GM13976 (cell line): ENCODE data around the gene COL24A1.

Experiments
- DNase-seq: peaks from one replicate; pipeline ENCODE4 v3.0.0; 2012; ENCODE audit warnings: low spot score
- CTCF ChIP-seq: IDR thresholded peaks from 2 replicates; pipeline ENCODE4 v1.5.1; 2012; ENCODE audit warnings: borderline replicate concordance, mild to moderate bottlenecking; ENCODE audit not compliant: insufficient read depth; ENCODE audit errors: extremely low read depth, missing control alignments, control extremely low read depth
- in situ Hi-C: fragments of 300-500 bp; cut with MboI; formaldehyde crosslinking; loops from one replicate; pipeline ENCODE4 v1.12.0; 2022; ENCODE audit warnings: low sequenced_read_pairs, mixed read lengths, inconsistent platforms; ENCODE audit not compliant: unreplicated experiment

Gene COL24A1

GRCh38 chr1:86154571-86155050 is 2.0 kb downstream of the COL24A1 start:
- no peak for TF ChIP-seq CTCF
- in situ Hi-C loops = no loop called here
- DNase-seq = no peak

DNA sequence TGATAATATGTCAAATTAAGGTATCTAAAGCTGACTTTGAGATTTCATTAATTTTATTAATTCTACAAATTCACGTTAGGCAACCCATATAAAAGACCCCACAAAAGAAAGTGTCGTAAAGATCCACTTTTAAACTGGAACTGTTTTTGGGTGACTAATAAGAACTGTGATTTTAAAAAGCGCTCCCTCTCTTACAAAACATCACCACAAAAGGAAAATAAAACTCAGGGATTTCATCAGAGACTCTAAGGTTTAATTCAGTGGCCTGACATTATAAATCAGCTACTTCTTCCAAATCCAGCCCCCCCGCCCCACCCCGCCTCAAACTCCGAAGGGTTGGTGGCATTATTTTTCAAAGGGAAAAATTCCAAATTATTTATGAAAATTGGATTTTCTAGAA is 2.7 kb downstream of the COL24A1 start:
- DNase-seq = no peak
- in situ Hi-C loops = no loop called here
- TF ChIP-seq CTCF = no peak

DNA sequence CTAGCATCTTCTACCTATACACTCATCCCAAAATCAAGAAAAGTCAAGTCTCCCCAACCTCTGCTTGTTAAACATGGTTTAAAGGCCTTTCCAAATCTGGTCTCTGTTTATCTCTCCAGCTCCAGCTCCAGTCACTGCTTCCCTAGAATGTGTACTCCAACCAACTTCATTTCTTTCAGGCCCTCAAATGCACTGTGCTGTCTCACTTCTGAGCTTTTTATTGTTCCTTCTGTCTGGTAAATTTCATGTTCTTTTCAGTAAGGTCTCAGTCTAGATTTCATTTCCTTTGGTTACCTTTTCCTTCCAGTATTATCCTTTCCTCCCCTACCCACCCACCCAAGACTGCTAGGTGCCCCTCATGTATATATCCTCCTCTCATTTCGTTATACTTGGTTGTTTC is 3.7 kb downstream of the COL24A1 start:
- TF ChIP-seq CTCF = no peak
- in situ Hi-C loops = no loop called here
- no peak for DNase-seq

DNA sequence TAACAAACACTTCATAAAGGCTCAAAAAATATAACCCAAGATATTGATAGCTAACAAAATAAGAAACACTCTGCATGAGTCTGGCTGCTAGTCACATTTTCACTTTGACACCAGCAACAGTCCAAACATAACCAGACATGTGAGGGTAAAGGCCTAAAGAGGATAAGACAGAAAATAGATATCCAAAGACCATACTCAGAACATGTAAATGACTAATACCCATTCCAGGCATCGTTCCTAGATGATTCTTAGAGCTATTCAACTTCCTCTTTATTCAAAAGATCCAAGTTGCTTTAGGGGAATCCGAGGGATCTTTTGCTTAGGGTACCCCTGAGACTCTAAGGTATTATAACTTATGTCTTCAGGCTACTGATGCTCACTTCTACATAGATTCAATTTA is 5.1 kb downstream of the COL24A1 start:
- DNase-seq = no peak
- TF ChIP-seq CTCF = no peak
- in situ Hi-C loops = no loop called here

DNA sequence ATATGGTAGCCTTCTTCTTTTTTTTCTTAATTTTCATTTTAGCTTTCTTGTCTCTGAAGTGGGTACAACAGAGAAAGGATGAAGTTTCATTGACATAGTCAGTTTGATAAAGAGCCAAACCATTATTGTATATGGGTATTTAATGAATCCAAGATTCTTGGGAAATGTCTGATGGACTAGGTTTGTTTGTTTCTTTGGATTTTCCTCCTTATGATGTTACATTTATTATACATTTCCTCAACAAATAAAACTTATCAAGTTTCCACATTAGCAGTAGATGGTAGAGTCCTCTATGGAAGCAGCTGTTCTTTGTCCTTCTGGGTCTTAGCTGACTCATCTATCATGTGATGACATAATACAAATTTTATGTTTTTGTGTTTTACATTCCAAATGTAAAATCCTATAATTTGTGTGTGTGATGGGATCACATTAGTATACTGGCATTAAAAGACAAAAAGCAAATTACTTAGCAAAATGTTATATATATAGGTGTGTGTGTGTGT is 6.0 kb downstream of the COL24A1 start:
- TF ChIP-seq CTCF = no peak
- no peak for DNase-seq
- in situ Hi-C loops = no loop called here

- no peak for DNase-seq
- TF ChIP-seq CTCF = no peak
- in situ Hi-C loops = no loop called here
Measured at GRCh38 chr1:86149591-86149990, 7.0 kb downstream of the COL24A1 start.

DNA sequence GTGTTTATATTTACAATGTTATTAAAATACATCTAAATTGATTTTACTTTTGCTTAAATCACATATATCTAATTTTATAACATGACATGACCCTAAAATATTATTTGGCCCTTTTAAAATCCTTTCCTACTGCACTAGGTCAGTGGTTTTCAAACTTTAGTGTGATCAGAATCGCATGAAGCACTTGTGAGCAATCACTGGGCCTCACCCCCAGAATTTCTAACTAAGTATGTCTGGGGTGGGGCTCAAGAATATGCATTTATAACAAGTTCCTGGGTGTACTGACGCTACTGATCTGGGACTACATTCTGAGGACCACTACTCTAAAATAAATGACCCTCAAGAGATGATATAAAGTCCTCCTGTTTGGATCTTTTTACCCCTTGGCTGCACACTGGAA is 8.8 kb downstream of the COL24A1 start:
- in situ Hi-C loops = no loop called here
- no peak for DNase-seq
- TF ChIP-seq CTCF = no peak
